Neutrophil (primary cell): ENCODE measurements around the gene FOSL1.
"Not testable (repeated sequence)": the region's sequence is repeated elsewhere in the genome, so short reads cannot be mapped to it uniquely, and the experiment has no call there.

Source experiments
- H3K27ac ChIP-seq: fragments of 200-600 bp; sonication (generic); 2 replicates; pipeline ENCODE4 v1.5.1; 2016; ENCODE audit warnings: mild to moderate bottlenecking, moderate library complexity
- H3K27me3 ChIP-seq: fragments of 200-600 bp; sonication (generic); 2 replicates; pipeline ENCODE4 v1.6.0; 2016; ENCODE audit warnings: mild to moderate bottlenecking
- H3K36me3 ChIP-seq: fragments of 200-600 bp; sonication (generic); 2 replicates; pipeline ENCODE4 v1.5.1; 2017
- H3K4me1 ChIP-seq, 2 experiments: fragments of 200-600 bp in 1 of 2; sonication (generic) in 1 of 2; 1 replicate in 1 of 2; 2 replicates in 1 of 2; pipeline versions ENCODE4 v1.5.1 to v1.6.1; 2013 to 2016; ENCODE audit warnings: low read depth in 1 of 2, low read length in 1 of 2, mild to moderate bottlenecking in 1 of 2, moderate library complexity in 1 of 2; ENCODE audit not compliant: control insufficient read depth in 1 of 2, insufficient read depth in 1 of 2
- H3K4me3 ChIP-seq, 2 experiments: fragments of 200-600 bp in 1 of 2; sonication (generic) in 1 of 2; 1 replicate in 1 of 2; 2 replicates in 1 of 2; pipeline ENCODE4 v1.5.1; 2013 to 2016; ENCODE audit warnings: low read depth in 1 of 2, low read length in 1 of 2, mild to moderate bottlenecking in 1 of 2, moderate library complexity in 1 of 2
- H3K9me3 ChIP-seq: fragments of 200-600 bp; sonication (generic); 2 replicates; pipeline ENCODE4 v1.5.1; 2016
- TF ChIP-seq, protein P1 (sequence below): fragments of 200-600 bp; sonication (generic); IDR thresholded peaks from 2 replicates; pipeline ENCODE4 v1.5.1; 2016; ENCODE audit warnings: antibody characterized with exemption

The FOSL1 gene

DNA sequence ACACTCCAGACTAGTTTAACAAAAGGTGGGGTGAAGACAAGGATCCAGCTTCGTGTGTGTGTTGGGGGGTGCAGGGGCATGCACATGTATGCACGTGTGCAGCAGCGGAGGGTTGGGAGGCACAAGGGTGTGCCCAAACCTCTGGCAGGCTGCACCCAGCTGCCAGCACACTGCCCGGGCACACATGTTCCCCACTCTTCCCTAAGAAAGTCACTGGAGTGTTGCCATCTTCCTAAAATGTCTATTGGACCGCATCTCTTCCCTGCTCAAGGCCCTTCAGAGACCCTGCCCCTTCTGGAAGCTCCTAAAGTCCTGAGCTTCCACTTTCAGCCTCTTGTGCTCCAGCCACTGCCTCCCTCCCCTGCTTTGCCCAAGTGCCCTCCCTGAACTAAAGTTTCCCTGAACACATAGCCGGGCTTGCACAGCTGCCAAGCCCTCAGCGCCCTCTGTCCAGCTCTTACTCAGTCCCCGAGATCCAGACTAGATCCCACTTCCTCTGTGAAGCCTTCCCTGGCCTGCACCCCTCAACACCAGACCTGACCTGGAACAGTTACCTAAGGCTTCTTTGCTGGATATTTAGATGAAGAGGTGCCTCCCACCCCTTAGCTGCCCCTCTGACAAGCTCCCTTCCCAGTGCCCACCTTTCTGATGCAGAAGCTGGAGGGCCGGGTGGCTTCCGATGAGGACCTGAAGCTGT, 48.2 kb downstream of the FOSL1 start:
- Histone ChIP-seq H3K4me3 (no peak overlapping the region), H3K36me3 (peaks cover 66% of the 10 kb centered on the region), H3K4me1 (peaks cover 29 to 34% of the 10 kb centered on the region in 2 experiments), H3K27ac (peak overlapping the region; percentile 49), H3K9me3 (no peaks in the 10 kb centered on the region), H3K27me3 (no peaks in the 10 kb centered on the region)
- TF ChIP-seq, protein P1, sequence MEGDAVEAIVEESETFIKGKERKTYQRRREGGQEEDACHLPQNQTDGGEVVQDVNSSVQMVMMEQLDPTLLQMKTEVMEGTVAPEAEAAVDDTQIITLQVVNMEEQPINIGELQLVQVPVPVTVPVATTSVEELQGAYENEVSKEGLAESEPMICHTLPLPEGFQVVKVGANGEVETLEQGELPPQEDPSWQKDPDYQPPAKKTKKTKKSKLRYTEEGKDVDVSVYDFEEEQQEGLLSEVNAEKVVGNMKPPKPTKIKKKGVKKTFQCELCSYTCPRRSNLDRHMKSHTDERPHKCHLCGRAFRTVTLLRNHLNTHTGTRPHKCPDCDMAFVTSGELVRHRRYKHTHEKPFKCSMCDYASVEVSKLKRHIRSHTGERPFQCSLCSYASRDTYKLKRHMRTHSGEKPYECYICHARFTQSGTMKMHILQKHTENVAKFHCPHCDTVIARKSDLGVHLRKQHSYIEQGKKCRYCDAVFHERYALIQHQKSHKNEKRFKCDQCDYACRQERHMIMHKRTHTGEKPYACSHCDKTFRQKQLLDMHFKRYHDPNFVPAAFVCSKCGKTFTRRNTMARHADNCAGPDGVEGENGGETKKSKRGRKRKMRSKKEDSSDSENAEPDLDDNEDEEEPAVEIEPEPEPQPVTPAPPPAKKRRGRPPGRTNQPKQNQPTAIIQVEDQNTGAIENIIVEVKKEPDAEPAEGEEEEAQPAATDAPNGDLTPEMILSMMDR: no peak

DNA sequence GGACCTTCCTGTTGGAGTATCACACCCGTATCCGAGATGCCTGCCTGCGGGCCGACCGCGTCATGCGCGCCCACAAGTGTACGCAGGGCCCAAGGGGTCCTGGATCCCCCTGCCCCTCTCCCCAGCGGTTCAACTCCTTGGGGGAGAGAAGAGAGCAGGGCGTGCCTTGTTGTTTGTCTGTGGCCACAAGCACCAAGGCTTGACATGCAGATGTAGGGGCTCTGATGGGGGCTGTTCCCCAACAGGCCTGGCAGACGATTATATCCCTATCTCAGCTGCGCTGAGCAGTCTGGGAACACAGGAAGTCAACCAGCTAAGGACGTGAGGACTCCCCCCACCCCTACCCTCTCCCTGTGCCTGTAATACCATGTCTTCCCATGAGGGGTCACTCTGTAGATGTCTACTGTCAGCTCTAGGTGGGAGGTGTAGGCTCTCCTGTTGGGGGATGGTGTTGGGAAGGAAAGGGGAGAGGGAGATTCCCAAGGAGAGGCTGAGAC, 49.1 kb downstream of the FOSL1 start:
- Histone ChIP-seq H3K36me3 (peaks cover 63% of the 10 kb centered on the region), H3K4me3 (no peak overlapping the region), H3K4me1 (peaks cover 22 to 27% of the 10 kb centered on the region in 2 experiments), H3K27me3 (no peaks in the 10 kb centered on the region), H3K27ac (peak overlapping the region; percentile 49), H3K9me3 (no peaks in the 10 kb centered on the region)
- TF ChIP-seq, protein P1: peak; percentile 23

DNA sequence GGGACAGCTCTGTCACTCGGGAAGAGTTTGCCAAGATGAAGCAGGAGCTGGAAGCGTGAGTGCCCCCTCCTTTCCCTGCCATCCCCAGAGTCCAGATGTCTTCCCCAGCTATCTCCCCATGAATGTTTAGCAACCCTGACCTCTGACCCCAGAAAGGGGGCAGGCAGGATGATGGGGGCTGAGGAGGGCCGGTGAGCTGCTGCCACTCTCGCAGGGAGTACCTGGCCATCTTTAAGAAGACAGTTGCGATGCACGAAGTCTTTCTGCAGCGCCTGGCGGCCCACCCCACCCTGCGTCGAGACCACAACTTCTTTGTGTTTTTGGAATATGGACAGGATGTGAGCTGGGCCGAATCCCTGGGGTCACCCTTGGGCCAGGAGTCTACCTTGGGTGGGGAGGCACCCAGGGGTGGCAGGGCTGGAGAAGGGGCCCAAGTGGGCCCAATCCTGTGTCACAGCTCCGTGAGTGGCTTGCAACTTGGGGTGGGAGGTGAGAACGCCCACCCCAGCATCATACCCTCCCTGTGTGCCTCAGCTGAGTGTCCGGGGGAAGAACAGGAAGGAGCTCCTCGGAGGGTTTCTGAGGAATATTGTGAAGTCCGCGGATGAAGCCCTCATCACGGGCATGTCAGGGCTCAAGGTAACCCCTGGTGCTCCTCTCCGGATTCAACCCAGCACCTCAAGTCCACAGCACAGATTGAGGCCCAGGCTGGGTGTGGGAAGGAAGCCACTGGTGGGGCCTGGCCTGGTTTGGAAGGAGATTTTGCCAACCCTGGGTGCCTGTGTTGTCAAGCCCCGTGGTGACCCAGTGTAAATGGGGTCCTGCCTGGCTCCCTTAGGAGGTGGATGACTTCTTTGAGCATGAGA, 49.7 kb downstream of the FOSL1 start:
- H3K9me3 ChIP-seq: no peaks in the 10 kb centered on the region
- H3K4me3 ChIP-seq: no peak overlapping the region
- H3K4me1 ChIP-seq: peaks cover 15 to 20% of the 10 kb centered on the region in 2 experiments
- H3K27ac ChIP-seq: peak overlapping the region; percentile 49
- no peaks in the 10 kb centered on the region for H3K27me3 ChIP-seq
- peaks cover 57% of the 10 kb centered on the region for H3K36me3 ChIP-seq
- TF ChIP-seq, protein P1: no peak

DNA sequence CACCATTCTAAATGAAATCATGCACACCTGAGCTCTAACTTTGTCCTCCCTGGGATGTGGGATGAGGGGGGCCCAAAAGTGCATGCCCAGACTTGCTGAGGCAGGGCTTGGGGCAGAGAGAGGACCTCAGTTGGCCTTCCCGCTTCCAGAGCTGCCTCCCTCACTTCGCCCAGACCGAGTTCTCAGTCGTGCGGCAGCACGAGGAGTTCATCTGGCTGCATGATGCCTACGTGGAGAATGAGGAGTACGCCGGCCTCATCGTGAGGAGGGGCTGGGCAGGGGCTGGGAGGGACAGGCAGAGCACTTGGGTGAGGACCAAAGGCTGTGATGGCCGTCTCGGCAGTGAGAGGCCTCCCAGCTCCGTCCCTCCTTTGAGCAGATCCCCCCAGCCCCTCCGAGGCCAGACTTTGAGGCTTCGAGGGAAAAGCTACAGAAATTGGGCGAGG, 50.4 kb downstream of the FOSL1 start:
- Histone ChIP-seq H3K27ac (peak overlapping the region; percentile 10), H3K36me3 (peaks cover 50% of the 10 kb centered on the region), H3K27me3 (no peaks in the 10 kb centered on the region), H3K9me3 (no peaks in the 10 kb centered on the region), H3K4me3 (no peak overlapping the region), H3K4me1 (peaks cover 9 to 13% of the 10 kb centered on the region in 2 experiments)
- TF ChIP-seq, protein P1: no peak

DNA sequence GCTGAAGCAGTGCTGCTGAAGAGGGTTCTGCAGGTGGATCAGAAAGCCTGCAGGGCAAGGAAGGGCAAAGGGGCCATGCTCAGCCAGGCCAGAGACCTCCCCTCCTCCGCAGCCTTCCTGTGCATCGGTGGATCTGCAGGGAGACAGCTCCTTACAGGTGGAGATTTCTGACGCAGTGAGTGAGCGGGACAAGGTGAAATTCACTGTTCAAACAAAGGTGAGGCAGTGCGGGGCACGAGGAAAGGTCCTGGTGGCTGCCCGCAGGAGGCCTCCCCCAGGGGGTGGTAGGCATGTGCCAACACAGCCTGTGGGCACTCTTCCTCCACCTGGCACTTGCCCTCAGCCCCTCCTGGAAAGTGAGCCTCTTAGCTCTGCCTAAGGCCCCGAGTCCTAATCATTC, 50.8 kb downstream of the FOSL1 start:
- Histone ChIP-seq H3K9me3 (no peaks in the 10 kb centered on the region), H3K4me1 (peaks cover 7 to 9% of the 10 kb centered on the region in 2 experiments), H3K36me3 (peaks cover 46% of the 10 kb centered on the region), H3K27me3 (no peaks in the 10 kb centered on the region), H3K27ac (peak overlapping the region; percentile 10), H3K4me3 (no peak overlapping the region)
- TF ChIP-seq, protein P1: no peak

DNA sequence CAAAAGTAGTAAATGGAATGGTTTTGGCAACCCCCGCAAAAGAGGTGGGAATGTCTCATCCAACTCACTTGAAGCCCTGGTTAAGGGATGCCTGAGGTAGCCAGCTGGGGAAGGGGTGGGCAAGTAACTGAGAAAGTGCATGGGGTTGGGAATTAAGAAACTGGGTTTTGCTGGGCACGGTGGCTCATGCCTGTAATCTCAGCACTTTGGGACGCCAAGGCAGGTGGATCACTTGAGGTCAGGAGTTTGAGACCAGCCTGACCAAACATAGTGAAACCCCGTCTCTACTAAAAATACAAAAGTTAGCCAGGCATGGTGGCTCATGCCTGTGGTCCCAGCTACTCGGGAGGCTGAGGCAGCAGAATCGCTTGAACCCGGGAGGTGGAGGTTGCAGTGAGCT, 51.5 kb downstream of the FOSL1 start:
- H3K9me3 ChIP-seq, H3K4me1 ChIP-seq, H3K4me3 ChIP-seq, H3K27ac ChIP-seq, H3K27me3 ChIP-seq: not testable (repeated sequence)
- peaks cover 39% of the 10 kb centered on the region for H3K36me3 ChIP-seq
